ENCODE results near the gene CNN1. TPM values are rescaled to one million over a fixed set of nuclear protein-coding genes. Genes with fewer than 3 reads are reported as not detected.

CNN1 gene
- total and polyA plus RNA-seq, 9 of the 15 experiments (the other 6 are each of a cell fraction or from before 2014, with no cell fraction given) = 0.23 to 10.6 (median 5.2) TPM

DNA sequence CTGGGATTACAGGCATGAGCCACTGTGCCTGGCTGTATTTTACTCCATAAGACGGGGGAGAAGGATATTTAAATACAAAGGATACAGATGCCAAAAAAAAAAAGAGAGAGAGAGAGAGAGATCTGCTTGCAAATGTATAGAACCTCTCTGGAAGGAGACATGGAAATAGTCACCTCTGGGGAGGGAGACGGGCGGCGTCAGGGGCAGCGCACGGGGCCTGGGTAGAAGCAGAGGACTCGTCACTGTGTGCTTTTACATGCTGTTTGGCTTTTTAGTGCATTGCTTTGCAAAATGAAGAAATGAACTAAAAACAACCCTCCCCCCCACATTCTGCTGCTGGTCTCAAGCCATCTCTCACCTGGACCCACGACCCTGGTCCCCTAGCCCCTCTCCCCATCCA, 28.2 kb upstream of the CNN1 start (continued):
- TF ChIP-seq, protein P1, sequence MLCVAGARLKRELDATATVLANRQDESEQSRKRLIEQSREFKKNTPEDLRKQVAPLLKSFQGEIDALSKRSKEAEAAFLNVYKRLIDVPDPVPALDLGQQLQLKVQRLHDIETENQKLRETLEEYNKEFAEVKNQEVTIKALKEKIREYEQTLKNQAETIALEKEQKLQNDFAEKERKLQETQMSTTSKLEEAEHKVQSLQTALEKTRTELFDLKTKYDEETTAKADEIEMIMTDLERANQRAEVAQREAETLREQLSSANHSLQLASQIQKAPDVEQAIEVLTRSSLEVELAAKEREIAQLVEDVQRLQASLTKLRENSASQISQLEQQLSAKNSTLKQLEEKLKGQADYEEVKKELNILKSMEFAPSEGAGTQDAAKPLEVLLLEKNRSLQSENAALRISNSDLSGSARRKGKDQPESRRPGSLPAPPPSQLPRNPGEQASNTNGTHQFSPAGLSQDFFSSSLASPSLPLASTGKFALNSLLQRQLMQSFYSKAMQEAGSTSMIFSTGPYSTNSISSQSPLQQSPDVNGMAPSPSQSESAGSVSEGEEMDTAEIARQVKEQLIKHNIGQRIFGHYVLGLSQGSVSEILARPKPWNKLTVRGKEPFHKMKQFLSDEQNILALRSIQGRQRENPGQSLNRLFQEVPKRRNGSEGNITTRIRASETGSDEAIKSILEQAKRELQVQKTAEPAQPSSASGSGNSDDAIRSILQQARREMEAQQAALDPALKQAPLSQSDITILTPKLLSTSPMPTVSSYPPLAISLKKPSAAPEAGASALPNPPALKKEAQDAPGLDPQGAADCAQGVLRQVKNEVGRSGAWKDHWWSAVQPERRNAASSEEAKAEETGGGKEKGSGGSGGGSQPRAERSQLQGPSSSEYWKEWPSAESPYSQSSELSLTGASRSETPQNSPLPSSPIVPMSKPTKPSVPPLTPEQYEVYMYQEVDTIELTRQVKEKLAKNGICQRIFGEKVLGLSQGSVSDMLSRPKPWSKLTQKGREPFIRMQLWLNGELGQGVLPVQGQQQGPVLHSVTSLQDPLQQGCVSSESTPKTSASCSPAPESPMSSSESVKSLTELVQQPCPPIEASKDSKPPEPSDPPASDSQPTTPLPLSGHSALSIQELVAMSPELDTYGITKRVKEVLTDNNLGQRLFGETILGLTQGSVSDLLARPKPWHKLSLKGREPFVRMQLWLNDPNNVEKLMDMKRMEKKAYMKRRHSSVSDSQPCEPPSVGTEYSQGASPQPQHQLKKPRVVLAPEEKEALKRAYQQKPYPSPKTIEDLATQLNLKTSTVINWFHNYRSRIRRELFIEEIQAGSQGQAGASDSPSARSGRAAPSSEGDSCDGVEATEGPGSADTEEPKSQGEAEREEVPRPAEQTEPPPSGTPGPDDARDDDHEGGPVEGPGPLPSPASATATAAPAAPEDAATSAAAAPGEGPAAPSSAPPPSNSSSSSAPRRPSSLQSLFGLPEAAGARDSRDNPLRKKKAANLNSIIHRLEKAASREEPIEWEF (CRISPR knock-in tag; IDR thresholded peaks at IDR 0.05) = no peak

DNA sequence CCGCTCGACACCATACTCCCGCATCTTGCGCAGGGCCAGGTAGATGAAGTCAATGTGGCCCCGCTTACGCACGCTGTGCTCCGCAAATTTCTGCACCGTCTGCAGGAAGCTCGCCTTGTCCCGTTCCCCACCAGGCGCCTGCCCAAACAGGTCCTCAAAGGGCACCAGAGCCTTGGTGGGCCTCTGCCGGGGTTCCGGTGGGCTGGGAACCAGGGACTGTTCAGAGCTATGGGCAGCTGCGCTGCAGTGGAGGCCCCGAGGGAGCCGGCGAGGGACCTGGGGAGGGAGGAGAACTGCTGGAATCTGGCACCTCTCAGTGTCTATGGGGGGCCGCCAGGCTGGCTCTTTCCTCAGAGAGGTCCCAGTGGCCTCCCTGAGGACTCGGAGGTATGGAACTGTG, 24.7 kb upstream of the CNN1 start:
- ChIA-PET POLR2A (no interaction called here), CTCF (ENCODE audit: low intra/inter-chr PET ratio) (no interaction called here)
- in situ Hi-C loops (cut with MboI) (no loop called here), intact Hi-C loops (cut with micrococcal nuclease) (no loop called here)
- H3K9me3 ChIP-seq (replicated peaks; ENCODE audit: control insufficient read depth, insufficient read depth, low read depth, low read length) = no peaks in the 10 kb centered on the region
- no TSS peak for BruUV-seq (replicated peaks)
- H3K79me2 ChIP-seq (ENCODE audit: control insufficient read depth, insufficient read depth, low read length) = no peaks in the 10 kb centered on the region
- no peak overlapping the region for H3K4me2 ChIP-seq (ENCODE audit: insufficient read depth, low read length)
- H3K27ac ChIP-seq (ENCODE audit: extremely low read depth, low read depth, low read length) = no peak overlapping the region
- H3K4me1 ChIP-seq (replicated peaks in 1 of 2; ENCODE audit: control insufficient read depth in 2 of 2, insufficient read depth in 2 of 2, low read length in 2 of 2) = peaks cover 0 to 7% of the 10 kb centered on the region in 2 experiments; a peak in 1 of 5 replicates
- no peaks in the 10 kb centered on the region for H4K20me1 ChIP-seq (replicated peaks; ENCODE audit: control insufficient read depth, insufficient read depth, low read length)
- FAIRE-seq (no peak), ATAC-seq (no peak), DNase-seq (ENCODE audit: extremely low read depth in 1 of 4, low spot score in 3 of 4) (no peak)
- no peak overlapping the region for H2AFZ ChIP-seq (ENCODE audit: low read depth, low read length)
- WGBS (ENCODE audit: insufficient coverage, low coverage, missing lambda C conversion rate) = 94% methylated on average over 20 of the region's 20 CpGs
- H3K4me3 ChIP-seq = no peak overlapping the region
- H3K36me3 ChIP-seq (ENCODE audit: control insufficient read depth, insufficient read depth, low read length) = peaks cover 41% of the 10 kb centered on the region; the same call in 2 of the 3 replicates
- TF ChIP-seq ARID1B (IDR thresholded peaks at IDR 0.05) (no peak), HLTF (IDR thresholded peaks at IDR 0.05) (no peak), POLR2G (IDR thresholded peaks at IDR 0.05; ENCODE audit: low read depth, low read length) (0 out of 2 replicates have a peak, but pooled peaks have one; percentile 28), RNF2 (IDR thresholded peaks at IDR 0.05) (no peak), RBFOX2 (IDR thresholded peaks at IDR 0.05; ENCODE audit: low read depth, low read length) (0 out of 2 replicates have a peak, but pooled peaks have one; percentile 20)
- H3K9me1 ChIP-seq (ENCODE audit: control insufficient read depth, insufficient read depth, low read length) = no peaks in the 10 kb centered on the region
- peak overlapping the region in 1 of 2 experiments; percentile 35; a peak in 1 of 4 replicates for H3K9ac ChIP-seq (ENCODE audit: insufficient read depth in 1 of 2, low read depth in 2 of 2, low read length in 2 of 2)
- H3K27me3 ChIP-seq (ENCODE audit: control insufficient read depth in 2 of 2, insufficient read depth in 2 of 2, low read length in 2 of 2) = no peaks in the 10 kb centered on the region
